SK-N-SH (cell line): ENCODE results near the gene QSER1.

Experiments
- CHD2 ChIP-seq: fragments of 150-350 bp; IDR thresholded peaks from 2 replicates; pipeline ENCODE4 v1.6.1; 2018; ENCODE audit warnings: low read length; ENCODE audit not compliant: partially characterized antibody
- EP300 ChIP-seq, 2 experiments: IDR thresholded peaks; 2 replicates each; pipeline versions ENCODE4 v1.4.0 to v1.6.1; 2012; ENCODE audit warnings: borderline replicate concordance in 1 of 2, low read depth in 1 of 2, low read length in 1 of 2
- JUND ChIP-seq: IDR thresholded peaks from 2 replicates; pipeline ENCODE4 v1.4.0; 2012
- NRF1 ChIP-seq: IDR thresholded peaks from 2 replicates; pipeline ENCODE4 v1.6.1; 2012; ENCODE audit warnings: low read depth, mild to moderate bottlenecking, low read length
- POLR2AphosphoS5 ChIP-seq: IDR thresholded peaks from 2 replicates; pipeline ENCODE4 v1.6.1; 2012; ENCODE audit warnings: low read depth, low read length
- RAD21 ChIP-seq: IDR thresholded peaks from 2 replicates; pipeline ENCODE4 v1.6.1; 2012; ENCODE audit warnings: mild to moderate bottlenecking, low read length
- RXRA ChIP-seq: IDR thresholded peaks from 2 replicates; pipeline ENCODE4 v1.4.0; 2012; ENCODE audit warnings: low read depth, mild to moderate bottlenecking, borderline replicate concordance
- TF ChIP-seq, protein P1 (sequence below): fragments of 200-600 bp; sonication (generic); IDR thresholded peaks from 2 replicates; pipeline ENCODE4 v1.6.1; 2017; ENCODE audit warnings: antibody characterized with exemption, mild to moderate bottlenecking, moderate library complexity
- TF ChIP-seq, protein P2 (sequence below): IDR thresholded peaks from 2 replicates; pipeline ENCODE4 v1.4.0; 2012; ENCODE audit warnings: low read depth

DNA sequence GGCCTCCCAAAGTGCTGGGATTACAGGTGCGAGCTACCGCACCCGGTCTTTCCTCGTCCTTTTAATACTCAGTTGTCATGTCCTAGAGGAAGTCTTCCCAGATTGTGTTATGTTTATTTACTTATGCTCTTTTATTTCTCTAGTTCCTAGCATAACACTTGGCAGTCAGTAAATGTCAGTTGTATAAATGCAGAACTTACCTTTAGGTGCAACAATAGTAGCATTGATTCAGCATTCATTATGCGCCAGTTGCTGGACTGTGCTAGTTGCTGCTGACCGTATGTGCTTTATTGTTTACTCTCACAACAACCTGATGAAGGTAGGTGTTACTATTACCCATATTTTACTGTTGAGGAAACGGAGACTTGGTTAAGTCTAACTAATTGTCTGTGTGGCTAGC lies 20.8 kb downstream of the QSER1 start:
- TF ChIP-seq, protein P1, sequence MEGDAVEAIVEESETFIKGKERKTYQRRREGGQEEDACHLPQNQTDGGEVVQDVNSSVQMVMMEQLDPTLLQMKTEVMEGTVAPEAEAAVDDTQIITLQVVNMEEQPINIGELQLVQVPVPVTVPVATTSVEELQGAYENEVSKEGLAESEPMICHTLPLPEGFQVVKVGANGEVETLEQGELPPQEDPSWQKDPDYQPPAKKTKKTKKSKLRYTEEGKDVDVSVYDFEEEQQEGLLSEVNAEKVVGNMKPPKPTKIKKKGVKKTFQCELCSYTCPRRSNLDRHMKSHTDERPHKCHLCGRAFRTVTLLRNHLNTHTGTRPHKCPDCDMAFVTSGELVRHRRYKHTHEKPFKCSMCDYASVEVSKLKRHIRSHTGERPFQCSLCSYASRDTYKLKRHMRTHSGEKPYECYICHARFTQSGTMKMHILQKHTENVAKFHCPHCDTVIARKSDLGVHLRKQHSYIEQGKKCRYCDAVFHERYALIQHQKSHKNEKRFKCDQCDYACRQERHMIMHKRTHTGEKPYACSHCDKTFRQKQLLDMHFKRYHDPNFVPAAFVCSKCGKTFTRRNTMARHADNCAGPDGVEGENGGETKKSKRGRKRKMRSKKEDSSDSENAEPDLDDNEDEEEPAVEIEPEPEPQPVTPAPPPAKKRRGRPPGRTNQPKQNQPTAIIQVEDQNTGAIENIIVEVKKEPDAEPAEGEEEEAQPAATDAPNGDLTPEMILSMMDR: no peak
- TF ChIP-seq POLR2AphosphoS5: no peak
- TF ChIP-seq RXRA: no peak
- no peak for TF ChIP-seq NRF1
- no peak for TF ChIP-seq RAD21
- no peak for TF ChIP-seq JUND
- no peak for TF ChIP-seq CHD2
- no peak for TF ChIP-seq EP300 (IDR thresholded peaks at IDR 0.05; ENCODE audit: borderline replicate concordance in 1 of 2, low read depth in 1 of 2, low read length in 1 of 2)
- TF ChIP-seq, protein P2, sequence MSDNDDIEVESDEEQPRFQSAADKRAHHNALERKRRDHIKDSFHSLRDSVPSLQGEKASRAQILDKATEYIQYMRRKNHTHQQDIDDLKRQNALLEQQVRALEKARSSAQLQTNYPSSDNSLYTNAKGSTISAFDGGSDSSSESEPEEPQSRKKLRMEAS: no peak
